C4-2B (cell line): ENCODE results near the gene F7.

Source experiments
- ZFX ChIP-seq: fragments of 450-650 bp; IDR thresholded peaks from 2 replicates; pipeline ENCODE4 v1.6.1; 2017
- TF ChIP-seq, protein P1 (sequence below): fragments of 450-650 bp; conservative IDR thresholded peaks from 2 replicates; pipeline ENCODE4 v1.5.1; 2017; ENCODE audit warnings: mild to moderate bottlenecking

DNA sequence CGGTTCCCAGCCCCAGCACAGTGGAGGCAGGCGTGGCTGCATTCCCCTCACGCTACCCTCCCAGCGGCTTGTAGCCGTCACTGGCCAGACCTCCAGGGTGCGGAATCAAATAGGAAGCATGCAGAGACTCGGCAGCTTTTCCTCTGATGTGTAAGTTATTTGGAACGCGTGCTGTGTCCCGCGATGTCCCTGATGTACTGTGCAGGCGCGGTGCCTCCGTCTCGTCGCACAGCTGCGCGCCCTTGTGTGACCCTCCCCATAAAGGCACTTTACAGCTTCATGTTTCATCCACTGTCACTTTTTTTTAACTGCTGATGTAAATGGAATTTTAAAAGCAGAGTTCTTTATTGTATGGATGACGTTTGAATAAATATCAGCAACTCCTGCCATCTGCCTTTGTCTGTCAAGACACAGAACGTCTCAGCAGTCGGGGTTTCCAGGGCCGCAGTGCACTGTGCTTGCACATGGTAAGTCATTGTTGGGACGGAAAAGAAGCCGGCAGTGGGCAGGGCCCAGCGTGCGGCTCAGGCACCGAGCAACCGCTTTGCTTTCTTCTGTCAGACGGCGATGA, 7.3 kb upstream of the F7 start:
- TF ChIP-seq, protein P1, sequence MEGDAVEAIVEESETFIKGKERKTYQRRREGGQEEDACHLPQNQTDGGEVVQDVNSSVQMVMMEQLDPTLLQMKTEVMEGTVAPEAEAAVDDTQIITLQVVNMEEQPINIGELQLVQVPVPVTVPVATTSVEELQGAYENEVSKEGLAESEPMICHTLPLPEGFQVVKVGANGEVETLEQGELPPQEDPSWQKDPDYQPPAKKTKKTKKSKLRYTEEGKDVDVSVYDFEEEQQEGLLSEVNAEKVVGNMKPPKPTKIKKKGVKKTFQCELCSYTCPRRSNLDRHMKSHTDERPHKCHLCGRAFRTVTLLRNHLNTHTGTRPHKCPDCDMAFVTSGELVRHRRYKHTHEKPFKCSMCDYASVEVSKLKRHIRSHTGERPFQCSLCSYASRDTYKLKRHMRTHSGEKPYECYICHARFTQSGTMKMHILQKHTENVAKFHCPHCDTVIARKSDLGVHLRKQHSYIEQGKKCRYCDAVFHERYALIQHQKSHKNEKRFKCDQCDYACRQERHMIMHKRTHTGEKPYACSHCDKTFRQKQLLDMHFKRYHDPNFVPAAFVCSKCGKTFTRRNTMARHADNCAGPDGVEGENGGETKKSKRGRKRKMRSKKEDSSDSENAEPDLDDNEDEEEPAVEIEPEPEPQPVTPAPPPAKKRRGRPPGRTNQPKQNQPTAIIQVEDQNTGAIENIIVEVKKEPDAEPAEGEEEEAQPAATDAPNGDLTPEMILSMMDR = no peak
- no peak for TF ChIP-seq ZFX
